ENCODE data around the gene PYDC2. TPM values are rescaled to one million over a fixed set of nuclear protein-coding genes. Genes with fewer than 3 reads are reported as not detected.
"Not testable (repeated sequence)": the region's sequence is repeated elsewhere in the genome, so short reads cannot be mapped to it uniquely, and the experiment has no call there.

PYDC2 gene
- total RNA-seq, 1 experiment from 2014 or later = not detected

- DNase-seq (ENCODE audit: unreplicated experiment) = no peak
- Mint-ChIP-seq H3K27me3 (ENCODE audit: insufficient read depth, unreplicated experiment) (no peaks in the 10 kb centered on the region), H3K36me3 (ENCODE audit: insufficient read depth, unreplicated experiment) (no peaks in the 10 kb centered on the region), H3K9me3 (ENCODE audit: unreplicated experiment) (peaks cover 13% of the 10 kb centered on the region), H3K4me3 (ENCODE audit: unreplicated experiment) (no peak overlapping the region), H3K4me1 (ENCODE audit: insufficient read depth, unreplicated experiment) (peaks cover 22% of the 10 kb centered on the region), H3K27ac (ENCODE audit: low read depth, unreplicated experiment) (no peak overlapping the region)
- ChIA-PET POLR2A (interaction anchor here (0.5 to 1.0 kb wide), 2 partner anchors 15 to 650 kb away, joined by 3 read pairs; no protein-coding TSS in a partner anchor), CTCF (interaction anchor here (0.6 kb wide), 1 partner anchor 19 kb away, joined by 3 read pairs; no protein-coding TSS in a partner anchor)
- intact Hi-C loops (cut with micrococcal nuclease) = no loop called here
- TF ChIP-seq CTCF (IDR thresholded peaks at IDR 0.05; ENCODE audit: unreplicated experiment) = no peak
- BruUV-seq (replicated peaks) = no TSS peak
Observed at GRCh38 chr3:191470545-191470944, 9.6 kb downstream of the PYDC2 start.

GRCh38 chr3:191473661-191474198 is 12.8 kb downstream of the PYDC2 start:
- Mint-ChIP-seq H3K4me3 (ENCODE audit: unreplicated experiment) (no peak overlapping the region), H3K27ac (ENCODE audit: low read depth, unreplicated experiment) (peak overlapping the region; percentile 68), H3K4me1 (ENCODE audit: insufficient read depth, unreplicated experiment) (peaks cover 22% of the 10 kb centered on the region), H3K9me3 (ENCODE audit: unreplicated experiment) (peaks cover 13% of the 10 kb centered on the region), H3K36me3 (ENCODE audit: insufficient read depth, unreplicated experiment) (no peaks in the 10 kb centered on the region), H3K27me3 (ENCODE audit: insufficient read depth, unreplicated experiment) (no peaks in the 10 kb centered on the region)
- no TSS peak for BruUV-seq (replicated peaks)
- intact Hi-C loops (cut with micrococcal nuclease) = no loop called here
- POLR2A ChIA-PET = interaction anchor here (0.6 to 1.6 kb wide), 9 partner anchors 10 to 963 kb away, joined by 3 to 8 read pairs (median 3); no protein-coding TSS in a partner anchor
- DNase-seq (ENCODE audit: unreplicated experiment) = peak; percentile 13
- CTCF ChIA-PET = interaction anchor here (0.6 to 1.7 kb wide), 7 partner anchors 21 to 642 kb away, joined by 3 to 7 read pairs (median 4); no protein-coding TSS in a partner anchor
- TF ChIP-seq CTCF (IDR thresholded peaks at IDR 0.05; ENCODE audit: unreplicated experiment) = no peak

- Mint-ChIP-seq H3K36me3 (ENCODE audit: insufficient read depth, unreplicated experiment) (no peaks in the 10 kb centered on the region), H3K27ac (ENCODE audit: low read depth, unreplicated experiment) (no peak overlapping the region)
- DNase-seq (ENCODE audit: unreplicated experiment) = no peak
Observed at GRCh38 chr3:191476066-191476772, 15.3 kb downstream of the PYDC2 start.

GRCh38 chr3:191483994-191484393 is 23.0 kb downstream of the PYDC2 start:
- H3K36me3 Mint-ChIP-seq (ENCODE audit: insufficient read depth, unreplicated experiment); CTCF ChIA-PET; intact Hi-C loops (cut with micrococcal nuclease); H3K4me3 Mint-ChIP-seq (ENCODE audit: unreplicated experiment); BruUV-seq (replicated peaks); H3K27me3 Mint-ChIP-seq (ENCODE audit: insufficient read depth, unreplicated experiment); DNase-seq (ENCODE audit: unreplicated experiment): not testable (repeated sequence)
- POLR2A ChIA-PET = interaction anchor here (1.0 kb wide), 1 partner anchor 9 kb away, joined by 3 read pairs; no protein-coding TSS in a partner anchor
- peaks cover 19% of the 10 kb centered on the region for H3K4me1 Mint-ChIP-seq (ENCODE audit: insufficient read depth, unreplicated experiment)
- H3K9me3 Mint-ChIP-seq (ENCODE audit: unreplicated experiment) = peaks cover 10% of the 10 kb centered on the region
- H3K27ac Mint-ChIP-seq (ENCODE audit: low read depth, unreplicated experiment) = peak overlapping the region; percentile 60

More at GRCh38 chr3:191476066-191476772, 15.3 kb downstream of the PYDC2 start:
- POLR2A ChIA-PET = no interaction called here
- BruUV-seq (replicated peaks) = no TSS peak
- peaks cover 13% of the 10 kb centered on the region for H3K9me3 Mint-ChIP-seq (ENCODE audit: unreplicated experiment)
- CTCF ChIA-PET = interaction anchor here (0.7 kb wide), 1 partner anchor 18 kb away, joined by 4 read pairs; no protein-coding TSS in a partner anchor
- no peak overlapping the region for H3K4me3 Mint-ChIP-seq (ENCODE audit: unreplicated experiment)
- peaks cover 16% of the 10 kb centered on the region for H3K4me1 Mint-ChIP-seq (ENCODE audit: insufficient read depth, unreplicated experiment)
- intact Hi-C loops (cut with micrococcal nuclease) = no loop called here
- no peak for TF ChIP-seq CTCF (IDR thresholded peaks at IDR 0.05; ENCODE audit: unreplicated experiment)
- no peaks in the 10 kb centered on the region for H3K27me3 Mint-ChIP-seq (ENCODE audit: insufficient read depth, unreplicated experiment)
